AG04449 (cell line): ENCODE measurements around the gene ABTB2.

ENCODE experiments used
- CTCF ChIA-PET: fragments of 350-600 bp; formaldehyde crosslinking; extraction: SDS; loops from one replicate; lab custom pipeline; 2021; ENCODE audit warnings: antibody characterized with exemption; lab: Yijun Ruan, JAX
- POLR2A ChIA-PET: fragments of 400-600, 350-600 bp; formaldehyde crosslinking; extraction: SDS; loops from one replicate; lab custom pipeline; 2020; ENCODE audit warnings: antibody characterized with exemption, inconsistent platforms; lab: Yijun Ruan, JAX
- DNase-seq: peaks from one replicate; pipeline ENCODE4 v3.0.0-alpha.2; 2010; ENCODE audit warnings: low read depth, low spot score
- H3K4me3 ChIP-seq: 2 replicates; pipeline ENCODE4 v1.5.1; 2011; ENCODE audit warnings: low read depth, mild to moderate bottlenecking, control low read depth, low read length
- CTCF ChIP-seq: IDR thresholded peaks from one replicate; pipeline ENCODE4 v1.5.1; 2011; ENCODE audit warnings: mild to moderate bottlenecking, moderate library complexity, low read length, control low read depth, inconsistent platforms; ENCODE audit not compliant: insufficient read depth; ENCODE audit errors: missing control alignments

ABTB2 gene

GRCh38 chr11:34339149-34340064 lies 18.4 kb downstream of the ABTB2 start:
- DNase-seq = no peak
- ChIA-PET POLR2A (no interaction called here), CTCF (interaction anchor here (1.2 kb wide), 1 partner anchor 165 kb away, joined by 4 read pairs; no protein-coding TSS in a partner anchor)
- no peak overlapping the region for H3K4me3 ChIP-seq
- no peak for TF ChIP-seq CTCF

GRCh38 chr11:34337016-34337415 lies 20.8 kb downstream of the ABTB2 start:
- no peak for DNase-seq
- TF ChIP-seq CTCF = no peak
- ChIA-PET CTCF (no interaction called here), POLR2A (no interaction called here)
- H3K4me3 ChIP-seq = no peak overlapping the region

- no peak for TF ChIP-seq CTCF
- ChIA-PET CTCF (no interaction called here), POLR2A (no interaction called here)
- no peak overlapping the region for H3K4me3 ChIP-seq
- DNase-seq = no peak
These were observed 22.0 kb downstream of the ABTB2 start for GRCh38 chr11:34335801-34336200.

GRCh38 chr11:34335331-34335730 lies 22.5 kb downstream of the ABTB2 start:
- no peak for TF ChIP-seq CTCF
- ChIA-PET POLR2A (no interaction called here), CTCF (no interaction called here)

GRCh38 chr11:34333787-34334186 lies 24.0 kb downstream of the ABTB2 start:
- no peak overlapping the region for H3K4me3 ChIP-seq
- ChIA-PET CTCF (interaction anchor here (1.4 kb wide), 1 partner anchor 12 kb away, joined by 3 read pairs; no protein-coding TSS in a partner anchor), POLR2A (no interaction called here)
- TF ChIP-seq CTCF = no peak
- DNase-seq = no peak

More at GRCh38 chr11:34335331-34335730, 22.5 kb downstream of the ABTB2 start:
- DNase-seq = no peak
- H3K4me3 ChIP-seq = no peak overlapping the region

- CTCF ChIA-PET = interaction anchor here (0.9 kb wide), 1 partner anchor 14 kb away, joined by 3 read pairs; no protein-coding TSS in a partner anchor
- DNase-seq = no peak
- POLR2A ChIA-PET = no interaction called here
These were observed 25.3 kb downstream of the ABTB2 start for GRCh38 chr11:34332524-34332923.

More at GRCh38 chr11:34332524-34332923, 25.3 kb downstream of the ABTB2 start:
- H3K4me3 ChIP-seq = no peak overlapping the region
- no peak for TF ChIP-seq CTCF
